NCI-H460 (cell line): ENCODE data around the gene MCM8. TPM values are rescaled to one million over a fixed set of nuclear protein-coding genes. Genes with fewer than 3 reads are reported as not detected.

Experiments
- DNase-seq: peaks from one replicate; pipeline ENCODE4 v3.0.0-alpha.2; 2016; ENCODE audit warnings: low read depth; ENCODE audit errors: extremely low read depth
- total RNA-seq: library from RNA; depleted of rRNA; stranded (reverse); fragments of >200 nt; shearing (Covaris generic); gene quantifications from 2 replicates; pipeline ENCODE4 v1.2.3, GENCODE V29; 2014

MCM8 gene
- total RNA-seq, 1 experiment from 2014 or later: 18.6 TPM

- DNase-seq: no peak
These were observed 11.9 kb upstream of the MCM8 start for GRCh38 chr20:5938456-5939029.

GRCh38 chr20:5945963-5946362 is 4.5 kb upstream of the MCM8 start:
- no peak for DNase-seq

GRCh38 chr20:5947276-5947675 is 3.2 kb upstream of the MCM8 start:
- DNase-seq: no peak

GRCh38 chr20:5949943-5950270 is 545 bp upstream of the MCM8 start:
- no peak for DNase-seq

- DNase-seq: no peak
These were observed 17.0 kb downstream of the MCM8 start for GRCh38 chr20:5967469-5967868.

GRCh38 chr20:5968462-5968861 is 18.0 kb downstream of the MCM8 start:
- DNase-seq: no peak

- DNase-seq: no peak
These were observed 19.0 kb downstream of the MCM8 start for GRCh38 chr20:5969348-5969935.

GRCh38 chr20:5969940-5970339 is 19.5 kb downstream of the MCM8 start:
- DNase-seq: no peak

- no peak for DNase-seq
These were observed 19.9 kb downstream of the MCM8 start for GRCh38 chr20:5970381-5970780.

GRCh38 chr20:5971203-5971602 is 20.8 kb downstream of the MCM8 start:
- DNase-seq: no peak

- DNase-seq: no peak
These were observed 22.7 kb downstream of the MCM8 start for GRCh38 chr20:5973172-5973571.

- no peak for DNase-seq
These were observed 23.5 kb downstream of the MCM8 start for GRCh38 chr20:5973971-5974370.

- no peak for DNase-seq
These were observed 24.1 kb downstream of the MCM8 start for GRCh38 chr20:5974531-5974930.

- no peak for DNase-seq
These were observed 25.3 kb downstream of the MCM8 start for GRCh38 chr20:5975778-5976177.

- no peak for DNase-seq
These were observed 26.8 kb downstream of the MCM8 start for GRCh38 chr20:5977223-5977622.

- DNase-seq: no peak
These were observed 27.5 kb downstream of the MCM8 start for GRCh38 chr20:5977975-5978374.

GRCh38 chr20:5979801-5980200 is 29.3 kb downstream of the MCM8 start:
- DNase-seq: no peak

- no peak for DNase-seq
These were observed 30.5 kb downstream of the MCM8 start for GRCh38 chr20:5980720-5981538.

- DNase-seq: no peak
These were observed 36.9 kb downstream of the MCM8 start for GRCh38 chr20:5987383-5987782.

GRCh38 chr20:5989539-5989938 is 39.1 kb downstream of the MCM8 start:
- DNase-seq: no peak

- DNase-seq: no peak
These were observed 40.5 kb downstream of the MCM8 start for GRCh38 chr20:5990946-5991345.
